Stimulated activated CD8-positive, alpha-beta memory T cell treated with anti-CD3 and anti-CD28 coated beads, Interleukin-4, amount 100 ng/mL, for 24 hours (primary cell): ENCODE measurements around the gene SIM2.

ENCODE experiments used
- DNase-seq: peaks from one replicate; pipeline ENCODE4 v3.0.0-alpha.2; 2020; ENCODE audit warnings: low read depth

The SIM2 gene

DNA sequence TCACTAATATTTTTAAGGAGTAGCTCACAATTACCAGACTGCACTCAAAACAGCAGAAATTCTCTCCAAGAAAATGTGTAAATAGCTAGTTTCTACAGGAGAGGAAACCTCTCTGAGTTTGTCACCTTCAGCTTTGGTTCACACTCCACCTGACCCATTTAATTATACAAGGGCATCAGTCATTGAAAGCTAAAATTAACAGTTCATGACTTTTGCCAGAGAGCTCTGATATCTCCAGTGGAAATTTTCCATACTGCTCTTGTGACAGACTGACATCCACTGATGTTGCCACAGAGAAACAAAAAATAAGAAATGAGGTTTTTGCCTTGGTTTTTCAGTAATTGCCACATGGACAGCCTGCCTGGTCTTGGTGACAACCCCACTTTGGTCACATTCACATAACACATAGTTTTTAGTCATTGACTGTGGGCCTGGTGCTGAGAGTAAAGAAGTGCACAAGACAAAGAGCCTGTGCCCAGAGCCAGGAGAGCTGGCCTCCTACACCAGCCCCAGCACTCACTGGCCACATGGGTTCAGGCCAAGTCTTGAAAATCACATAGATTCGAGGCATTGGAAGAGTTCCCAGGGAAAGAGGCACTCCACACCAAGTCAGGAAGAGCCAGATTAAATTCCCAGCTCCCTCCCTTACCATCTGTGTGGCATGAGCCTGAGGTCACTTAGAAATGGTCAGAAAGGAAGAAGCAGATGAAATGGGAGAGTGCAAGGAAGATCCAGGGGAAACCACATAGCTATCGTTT is 13.8 kb upstream of the SIM2 start:
- no peak for DNase-seq

DNA sequence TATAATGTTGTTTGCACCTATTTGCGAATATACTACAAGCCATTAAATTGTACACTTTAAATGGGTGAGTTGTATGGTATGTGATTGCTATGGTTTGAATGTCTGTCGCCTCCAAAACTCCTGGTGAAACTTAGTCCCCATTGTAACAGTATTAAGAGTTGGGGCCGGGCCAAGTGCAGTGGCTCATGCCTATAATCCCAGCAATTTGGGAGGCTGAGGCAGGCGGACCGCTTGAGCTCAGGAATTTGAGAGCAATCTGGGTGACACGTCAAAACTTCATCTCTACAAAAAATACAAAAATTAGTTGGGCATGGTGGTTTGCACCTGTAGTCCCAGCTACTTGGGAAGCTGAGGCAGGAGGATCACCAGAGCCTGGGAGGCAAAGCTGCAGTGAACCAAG is 12.0 kb upstream of the SIM2 start:
- no peak for DNase-seq

DNA sequence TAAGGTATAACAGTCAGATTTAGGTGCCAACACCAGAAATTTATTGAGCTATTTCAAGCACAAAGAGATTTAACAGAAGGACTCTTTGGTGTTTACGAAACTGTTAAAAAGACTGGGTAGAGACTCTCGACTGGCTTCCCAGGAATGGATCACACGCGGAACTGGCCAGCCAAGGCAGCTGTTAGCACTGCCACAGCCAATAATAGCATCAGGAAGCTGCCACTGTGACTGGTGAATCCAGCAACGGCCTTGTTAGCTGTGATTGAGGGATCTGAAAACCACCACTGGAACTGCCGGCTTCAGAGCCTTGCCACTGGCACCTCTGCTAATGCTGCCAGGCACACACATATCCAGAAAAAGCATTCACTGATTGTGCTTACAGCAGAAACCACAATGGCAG is 10.6 kb upstream of the SIM2 start:
- DNase-seq: no peak

DNA sequence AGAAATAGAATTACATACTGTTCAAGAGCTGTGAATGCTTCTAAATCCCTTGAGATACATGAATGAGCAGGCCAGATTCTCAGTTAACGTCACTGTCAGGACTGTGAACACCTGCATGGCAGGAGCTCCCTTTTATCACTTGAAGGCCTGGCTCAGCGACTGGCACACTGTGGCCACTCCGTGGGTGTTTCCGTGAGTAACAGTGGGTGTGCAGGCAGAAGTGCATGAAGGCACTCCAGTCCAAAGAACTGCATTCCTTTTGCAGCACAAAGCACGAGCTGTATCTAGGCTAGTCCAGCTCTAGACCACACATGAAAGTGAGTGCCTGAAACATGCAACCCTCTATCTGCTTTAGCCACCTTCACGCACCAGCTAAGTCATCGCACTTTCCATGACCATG is 9.6 kb upstream of the SIM2 start:
- DNase-seq: no peak

DNA sequence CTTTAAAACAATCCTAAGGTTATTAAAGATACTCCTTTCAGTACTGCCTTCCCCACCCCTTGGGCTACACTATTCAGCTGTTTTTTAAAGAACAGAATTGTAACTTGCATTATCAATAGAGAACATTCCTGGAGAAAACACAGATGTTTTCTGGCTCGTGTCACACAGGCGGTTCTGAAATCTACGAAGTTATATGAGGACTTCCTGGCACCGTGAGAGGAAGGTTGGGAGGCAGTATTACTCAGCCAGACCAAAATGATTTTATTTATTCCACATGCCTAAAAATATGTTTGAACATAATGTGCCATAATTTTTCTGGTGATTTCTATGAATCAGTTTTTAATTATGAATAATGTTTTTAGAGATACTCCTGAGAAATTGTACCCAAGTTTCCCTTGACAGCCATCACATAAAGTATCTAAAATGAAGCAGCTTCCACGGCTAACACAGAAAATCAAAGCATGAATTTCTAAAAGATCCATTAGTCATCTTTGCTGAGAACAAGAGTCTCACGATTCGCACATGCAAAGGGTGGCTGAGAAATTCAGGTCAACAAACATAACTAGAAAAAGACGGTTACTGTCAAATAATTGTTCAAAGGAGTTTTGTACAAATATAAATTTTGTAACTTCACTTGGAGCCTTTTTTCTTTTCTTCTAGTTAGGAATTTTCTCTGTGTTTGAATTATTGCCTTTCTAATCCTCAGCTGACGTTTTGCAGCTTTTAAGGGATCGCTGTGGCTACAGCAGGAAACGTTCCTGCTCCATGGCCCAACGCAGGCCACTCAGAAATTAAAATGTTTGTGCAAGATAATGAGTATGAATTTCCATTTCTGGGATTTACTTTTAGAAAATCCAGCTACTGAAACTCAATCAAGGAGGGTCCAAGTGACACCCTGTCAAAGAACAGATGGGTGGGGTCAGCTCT is 8.0 kb upstream of the SIM2 start:
- DNase-seq: no peak

DNA sequence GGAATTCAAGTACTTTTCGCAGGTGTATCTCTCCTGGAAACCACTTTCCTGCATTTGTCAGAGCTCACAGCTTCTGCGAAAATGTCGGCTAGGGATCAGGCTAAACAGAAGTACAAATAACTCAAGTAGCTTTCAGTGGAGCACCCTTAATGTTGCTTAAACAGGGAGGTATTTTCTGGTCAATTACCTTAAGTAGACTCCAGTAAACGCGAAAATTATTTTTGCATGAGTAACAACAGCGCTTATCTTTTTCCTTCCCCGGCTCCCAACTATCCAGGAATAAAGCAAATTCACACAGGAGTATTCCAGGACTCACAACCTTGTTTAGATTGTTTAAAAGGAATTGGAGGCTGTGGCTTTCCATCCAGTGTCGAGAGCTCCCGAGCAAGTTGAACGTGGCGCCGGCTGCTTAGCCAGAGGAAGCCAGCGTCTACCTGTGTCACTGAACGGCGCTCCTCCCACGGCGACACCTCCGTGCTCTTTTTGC is 7.3 kb upstream of the SIM2 start:
- no peak for DNase-seq

DNA sequence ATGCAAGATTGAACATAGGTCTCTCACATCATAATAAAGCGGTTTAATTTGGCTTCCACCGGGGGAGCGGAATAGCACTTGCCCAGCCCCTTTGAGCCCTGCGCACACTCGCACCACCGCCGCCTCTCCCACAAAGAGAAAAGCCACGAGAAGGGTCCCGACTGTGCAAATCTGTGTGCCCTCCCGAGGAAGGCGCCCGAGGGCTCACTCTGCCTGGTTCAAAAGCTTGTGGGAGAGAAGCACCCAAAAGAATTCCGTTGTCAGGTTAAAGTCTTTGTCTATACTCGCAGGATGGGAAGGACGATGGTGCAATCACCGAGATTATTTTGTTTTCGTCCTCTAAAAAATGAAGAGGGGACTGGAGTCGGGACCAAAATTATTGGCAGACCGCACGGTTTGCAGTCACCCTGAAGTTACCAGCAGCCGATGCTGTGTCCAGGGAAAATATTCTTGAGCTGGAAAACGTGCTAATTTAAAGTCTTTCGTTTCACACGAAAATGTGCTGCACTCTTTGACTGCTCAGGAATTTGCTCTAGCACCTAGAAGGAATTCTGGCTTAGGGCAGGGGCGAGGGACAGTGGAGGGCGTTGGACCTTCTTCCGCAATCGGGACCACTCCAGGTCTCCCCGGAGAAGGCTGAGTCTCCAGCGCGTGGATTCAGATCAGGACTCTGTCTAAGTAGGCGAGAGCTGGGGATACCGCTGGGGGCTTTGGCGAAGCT is 6.6 kb upstream of the SIM2 start:
- no peak for DNase-seq

DNA sequence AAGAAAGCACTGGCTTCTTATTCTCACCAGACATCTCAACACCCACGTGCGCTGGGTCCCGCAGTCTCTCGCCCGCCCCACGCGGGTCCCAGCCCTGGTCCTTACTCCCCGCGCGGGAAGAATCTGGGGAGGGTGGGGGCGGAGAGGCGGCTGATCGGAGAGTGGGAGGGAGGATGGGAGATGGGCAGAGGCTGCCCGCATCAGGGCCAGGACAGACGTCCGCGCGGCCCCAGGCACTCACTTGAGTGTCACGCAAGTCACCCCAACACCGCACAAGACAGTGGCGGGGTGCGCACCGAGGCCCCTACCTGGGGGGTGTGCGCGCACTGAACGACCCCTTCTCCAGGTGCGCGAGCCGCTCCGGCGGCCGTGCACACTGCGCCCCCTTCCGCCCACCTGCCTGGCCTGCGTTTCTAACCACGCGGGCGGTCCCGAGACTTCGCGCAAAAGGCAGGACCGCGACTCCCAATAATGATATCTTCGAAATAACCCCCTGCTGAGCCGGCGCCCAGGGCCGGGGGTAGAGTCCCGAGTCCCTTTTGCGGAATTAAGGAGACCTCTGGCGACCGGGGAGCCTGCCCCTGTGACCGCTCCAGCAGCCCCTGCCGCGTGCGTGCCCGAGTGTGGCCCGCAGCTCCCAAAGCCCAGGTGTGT is 6.0 kb upstream of the SIM2 start:
- no peak for DNase-seq

DNA sequence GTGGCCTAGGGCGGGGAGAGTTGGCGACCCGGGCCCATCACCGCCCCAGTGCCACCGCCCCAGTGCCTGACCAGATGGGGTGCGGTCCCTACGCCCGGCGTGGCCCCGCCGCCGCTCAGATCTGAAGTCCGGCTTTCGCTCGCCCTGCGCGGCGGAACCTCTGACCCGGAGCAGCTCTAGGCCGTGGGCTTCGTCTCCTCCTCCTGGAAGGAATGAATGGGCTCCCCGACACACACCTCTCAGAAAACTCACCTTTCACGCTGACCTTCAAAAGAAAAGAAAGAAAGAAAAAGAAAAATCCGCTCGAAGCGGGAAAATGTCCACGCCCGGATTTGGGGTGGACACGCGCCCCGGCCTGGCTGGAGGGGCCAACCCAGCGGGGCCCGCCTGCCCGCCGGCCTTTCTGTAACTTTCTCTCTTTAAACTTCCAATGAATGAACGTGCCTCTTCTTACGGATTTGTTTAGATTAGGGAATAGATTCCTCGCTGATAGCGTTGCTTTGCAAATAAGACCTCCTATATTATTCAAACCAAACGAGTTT is 5.4 kb upstream of the SIM2 start:
- DNase-seq: no peak

DNA sequence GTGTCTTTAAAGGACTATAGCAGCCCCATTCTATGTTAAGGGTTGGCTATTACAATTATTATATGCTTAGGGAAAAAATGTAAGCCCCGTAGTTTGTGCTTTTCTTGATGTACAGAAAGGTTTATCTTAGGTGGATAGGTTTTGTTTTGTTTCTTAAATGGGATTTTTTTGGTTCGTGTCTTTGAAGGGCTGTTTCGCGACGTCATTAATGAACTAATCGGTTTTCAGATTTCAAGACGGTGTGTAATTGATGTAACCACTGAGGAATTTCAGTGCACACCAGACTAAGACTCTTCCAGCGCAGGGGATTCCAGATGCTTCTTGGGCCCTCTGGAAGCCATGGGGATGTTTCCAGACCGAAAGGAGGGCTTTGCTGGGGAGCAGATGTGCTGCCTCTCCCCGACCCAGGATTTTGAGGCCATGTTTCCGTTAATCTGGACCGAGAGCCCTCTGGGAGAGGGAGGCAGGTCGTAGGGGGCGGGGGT is 4.8 kb upstream of the SIM2 start:
- no peak for DNase-seq

DNA sequence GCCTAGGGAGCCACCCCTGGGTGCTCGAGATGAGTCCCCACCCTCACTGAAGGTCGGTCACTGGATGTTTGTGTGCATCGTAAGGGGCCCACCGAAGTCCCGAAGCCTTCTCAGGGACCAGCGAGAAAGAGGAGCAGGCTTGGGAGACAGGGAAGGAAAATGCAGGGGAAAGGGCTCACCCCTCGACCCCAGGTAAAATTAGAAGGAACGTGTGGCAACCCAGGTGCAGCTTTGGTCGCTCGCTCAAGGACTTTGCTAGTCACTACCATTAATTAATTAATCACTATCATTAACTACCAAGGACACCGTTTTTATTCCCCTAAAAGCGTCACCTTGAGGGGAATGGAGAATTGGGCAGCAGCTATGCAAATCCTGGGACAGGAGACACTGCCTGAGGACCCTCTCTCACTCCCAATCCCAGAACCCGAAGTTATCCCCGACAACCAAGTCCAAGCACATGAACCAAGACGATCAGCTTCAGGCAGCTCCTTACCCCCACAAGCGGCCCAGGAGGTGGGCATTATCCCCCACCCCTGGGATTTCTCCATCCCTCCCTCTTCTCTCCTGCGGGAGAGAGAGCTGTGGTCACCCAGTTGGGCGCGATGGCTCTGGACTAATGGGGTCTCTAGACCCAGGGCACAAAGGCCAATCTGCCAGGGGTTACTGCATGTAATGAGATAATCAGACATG is 4.2 kb upstream of the SIM2 start:
- DNase-seq: no peak

DNA sequence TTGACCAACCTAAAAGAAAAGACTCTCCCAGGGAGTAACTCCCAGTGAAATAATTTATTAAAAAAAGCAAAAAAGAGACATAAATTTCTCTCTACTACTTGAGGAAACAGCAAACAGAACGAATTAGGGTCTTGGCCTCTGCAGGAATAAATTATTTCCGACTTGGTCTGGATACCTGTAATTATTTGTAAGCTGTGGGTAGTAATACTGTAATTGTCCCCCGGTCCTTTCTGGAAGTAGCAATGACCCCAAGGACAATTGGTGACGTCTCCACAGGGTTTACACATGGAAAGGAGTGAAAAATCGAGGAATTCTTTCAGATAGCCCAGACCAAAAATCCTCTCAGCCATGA is 3.7 kb upstream of the SIM2 start:
- DNase-seq: no peak

DNA sequence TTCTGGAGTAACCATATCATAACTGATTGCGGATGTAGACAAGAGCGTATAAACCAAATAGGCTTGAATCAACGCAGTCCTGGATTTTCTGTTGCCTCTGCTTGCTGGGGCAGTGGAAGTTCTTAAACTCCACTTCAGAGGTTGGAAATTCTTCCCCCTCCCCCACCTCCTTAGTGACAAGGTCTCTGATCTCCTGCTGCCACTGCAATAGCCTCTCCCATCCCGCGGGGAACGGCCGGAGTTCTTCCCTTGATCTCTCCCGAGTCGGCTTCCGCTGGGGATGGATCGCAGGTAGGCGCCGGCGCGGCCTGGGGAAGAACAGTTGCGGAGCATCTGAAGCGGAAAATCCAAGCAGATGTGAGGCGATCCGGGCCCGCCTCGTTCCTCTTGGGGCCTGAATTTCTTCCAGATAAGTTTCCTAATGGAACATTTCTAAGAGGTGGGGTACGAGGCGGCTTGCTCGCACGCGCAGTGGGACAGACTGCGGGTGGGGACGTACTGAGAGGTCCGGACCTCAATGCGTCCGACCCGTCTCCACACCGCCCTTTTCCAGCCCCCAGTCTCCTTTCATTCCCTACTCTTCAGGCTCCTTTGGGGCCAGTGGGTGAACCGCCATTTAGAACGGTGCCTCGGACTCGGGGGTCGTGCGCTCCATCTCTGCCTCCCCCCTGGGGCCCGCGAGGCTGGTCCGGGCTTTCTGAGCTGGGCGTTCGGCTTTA is 3.1 kb upstream of the SIM2 start:
- DNase-seq: no peak

DNA sequence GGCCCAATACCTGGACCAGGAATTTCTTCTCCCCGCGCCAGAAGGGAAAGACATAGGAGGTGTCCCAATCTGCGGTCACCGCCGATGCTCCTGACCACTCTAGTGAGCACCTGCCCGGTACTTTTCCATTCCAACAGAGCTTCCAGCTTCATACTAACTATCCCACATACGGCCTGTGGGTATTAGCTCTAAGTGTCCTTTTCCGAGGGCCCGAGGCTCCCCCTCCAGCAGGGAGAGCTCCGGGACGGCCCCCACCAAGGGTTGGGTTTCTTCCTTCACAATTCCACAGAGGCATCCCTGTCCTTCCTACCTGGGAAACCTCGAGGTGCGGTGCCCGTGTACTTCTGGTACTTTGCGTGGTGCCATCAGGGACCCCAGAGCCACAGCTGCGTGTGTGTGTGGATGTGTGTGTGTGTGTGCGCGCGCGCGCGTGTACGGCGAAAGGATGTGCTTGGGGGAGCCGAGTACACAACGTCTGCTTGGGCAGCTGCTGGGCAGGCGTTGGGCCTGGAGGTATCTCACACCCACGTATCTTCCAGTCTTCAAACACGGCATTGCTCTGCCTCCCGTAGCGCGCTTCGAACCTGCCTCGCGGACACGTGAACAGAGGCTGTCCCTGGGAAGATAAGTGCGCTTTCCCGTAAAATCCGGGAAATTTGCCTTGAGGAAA is 2.4 kb upstream of the SIM2 start:
- DNase-seq: no peak

DNA sequence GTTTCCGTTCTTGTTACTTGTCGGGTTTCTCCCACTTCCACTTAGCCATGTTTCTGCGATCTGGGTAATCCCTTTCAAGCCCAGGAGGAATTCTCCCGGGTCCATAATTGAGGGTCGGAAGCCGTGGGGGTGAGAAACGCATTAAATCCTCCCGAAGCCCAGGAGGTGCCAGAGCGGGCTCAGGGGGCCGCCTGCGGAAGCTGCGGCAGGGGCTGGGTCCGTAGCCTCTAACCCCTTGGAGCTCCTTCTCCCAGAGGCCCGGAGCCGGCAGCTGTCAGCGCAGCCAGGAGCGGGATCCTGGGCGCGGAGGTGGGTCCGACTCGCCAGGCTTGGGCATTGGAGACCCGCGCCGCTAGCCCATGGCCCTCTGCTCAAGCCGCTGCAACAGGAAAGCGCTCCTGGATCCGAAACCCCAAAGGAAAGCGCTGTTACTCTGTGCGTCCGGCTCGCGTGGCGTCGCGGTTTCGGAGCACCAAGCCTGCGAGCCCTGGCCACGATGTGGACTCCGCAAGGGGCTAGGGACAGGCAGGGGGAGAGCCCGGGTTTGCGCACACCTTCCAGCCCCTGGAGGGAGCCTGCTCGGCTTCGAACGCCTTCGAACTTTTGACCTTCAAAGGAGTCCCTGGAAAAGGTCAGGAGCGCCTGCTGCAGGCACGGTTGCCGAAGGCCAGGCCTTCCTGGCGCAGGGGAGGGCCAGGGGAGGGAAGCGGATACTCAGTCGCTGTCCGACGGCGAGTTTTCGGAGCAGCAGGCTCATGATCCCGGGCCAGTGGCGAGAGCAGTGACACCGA is 1.7 kb upstream of the SIM2 start:
- DNase-seq: no peak

DNA sequence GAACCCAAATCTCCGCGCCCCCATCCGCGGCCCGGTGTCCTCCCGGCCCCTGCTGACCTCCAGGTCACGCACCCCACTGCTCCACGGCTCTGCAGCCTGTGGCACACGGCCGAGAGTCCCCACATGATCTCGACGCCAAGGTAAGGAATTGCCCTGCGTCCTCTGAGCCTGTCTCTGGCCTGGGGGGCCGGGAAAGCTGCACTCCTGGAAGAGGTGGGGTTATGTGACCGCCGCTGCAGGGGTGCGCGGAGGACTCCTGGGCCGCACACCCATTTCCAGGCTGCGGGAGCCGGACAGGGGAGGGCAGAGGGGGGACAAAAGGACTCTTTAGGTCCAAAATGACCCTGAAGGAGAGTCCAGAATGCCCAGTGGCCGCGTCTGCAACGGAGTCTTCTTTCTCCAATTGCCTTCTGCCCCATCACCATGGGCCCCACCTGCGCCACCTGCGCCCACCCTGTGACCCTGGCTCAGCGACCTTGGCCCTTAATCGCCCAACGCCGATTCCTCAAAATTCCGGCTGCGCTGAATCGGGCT is 997 bp upstream of the SIM2 start:
- DNase-seq: no peak

DNA sequence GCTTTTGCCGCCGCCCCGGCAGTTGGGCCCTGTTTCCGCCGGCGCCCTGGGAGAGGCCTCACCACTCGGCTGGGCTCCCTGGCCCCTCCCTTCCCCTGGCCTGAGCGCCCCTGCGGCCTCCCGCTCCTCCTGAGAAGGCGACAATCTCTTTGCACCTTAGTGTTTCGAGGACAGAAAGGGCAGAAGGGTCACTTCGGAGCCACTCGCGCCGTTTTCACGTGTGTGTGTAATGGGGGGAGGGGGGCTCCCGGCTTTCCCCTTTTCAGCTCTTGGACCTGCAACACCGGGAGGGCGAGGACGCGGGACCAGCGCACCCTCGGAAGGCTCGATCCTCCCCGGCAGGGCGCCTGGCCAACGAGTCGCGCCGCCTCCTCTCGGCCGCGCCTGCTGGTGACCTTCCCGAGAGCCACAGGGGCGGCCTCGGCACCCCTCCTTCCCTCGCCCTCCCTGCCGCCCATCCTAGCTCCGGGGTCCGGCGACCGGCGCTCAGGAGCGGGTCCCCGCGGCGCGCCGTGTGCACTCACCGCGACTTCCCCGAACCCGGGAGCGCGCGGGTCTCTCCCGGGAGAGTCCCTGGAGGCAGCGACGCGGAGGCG is 432 bp upstream of the SIM2 start:
- DNase-seq: no peak

DNA sequence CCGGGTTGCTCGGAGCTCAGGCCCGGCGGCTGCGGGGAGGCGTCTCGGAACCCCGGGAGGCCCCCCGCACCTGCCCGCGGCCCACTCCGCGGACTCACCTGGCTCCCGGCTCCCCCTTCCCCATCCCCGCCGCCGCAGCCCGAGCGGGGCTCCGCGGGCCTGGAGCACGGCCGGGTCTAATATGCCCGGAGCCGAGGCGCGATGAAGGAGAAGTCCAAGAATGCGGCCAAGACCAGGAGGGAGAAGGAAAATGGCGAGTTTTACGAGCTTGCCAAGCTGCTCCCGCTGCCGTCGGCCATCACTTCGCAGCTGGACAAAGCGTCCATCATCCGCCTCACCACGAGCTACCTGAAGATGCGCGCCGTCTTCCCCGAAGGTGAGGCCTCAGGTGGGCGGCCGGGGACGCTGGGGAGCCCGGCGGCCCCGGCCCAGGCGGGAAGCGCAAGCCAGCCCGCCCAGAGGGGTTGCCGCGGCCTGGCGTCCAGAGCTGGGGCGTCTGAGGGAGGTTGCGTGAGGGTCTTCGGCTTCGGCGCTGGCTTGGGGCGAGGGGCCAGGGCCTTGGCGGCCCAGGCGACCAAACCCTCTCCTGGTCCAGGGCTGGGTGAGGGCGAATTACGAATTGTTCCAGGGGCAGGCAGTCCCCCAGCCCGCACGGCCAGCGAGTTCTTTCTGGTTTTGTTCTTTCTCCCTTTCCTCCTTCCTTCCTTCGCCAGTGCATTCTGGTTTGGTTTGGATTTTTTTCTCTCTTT is 805 bp downstream of the SIM2 start:
- DNase-seq: no peak
